Activated B cell treated with CpG ODN at 0.5 μM for 24 hours (primary cell): ENCODE measurements around the gene KCNJ9. TPM values are rescaled to one million over a fixed set of nuclear protein-coding genes. Genes with fewer than 3 reads are reported as not detected.
"Not testable (repeated sequence)": the region's sequence is repeated elsewhere in the genome, so short reads cannot be mapped to it uniquely, and the experiment has no call there.

Experiments used
- ATAC-seq: fragments of 200-7000 bp; cut with Tn5 transposase; one replicate; pipeline ENCODE4 v1.10.0; 2021; ENCODE audit warnings: low read depth, mild to moderate bottlenecking, moderate library complexity
- CTCF ChIA-PET: fragments of 350-600 bp; sonication (Branson Sonifier 250); formaldehyde crosslinking; loops from one replicate; lab custom pipeline; 2021; ENCODE audit warnings: antibody characterized with exemption; lab: Charles Lee
- POLR2A ChIA-PET: fragments of 350-600 bp; sonication (Branson Sonifier 250); formaldehyde crosslinking; loops from one replicate; lab custom pipeline; 2021; ENCODE audit warnings: antibody characterized with exemption; lab: Charles Lee
- DNase-seq: peaks from one replicate; pipeline ENCODE4 v3.0.0; 2022
- H3K27ac Mint-ChIP-seq: one replicate; pipeline ENCODE4 v1.8.0; 2020; ENCODE audit warnings: mixed read lengths
- H3K27me3 Mint-ChIP-seq: one replicate; pipeline ENCODE4 v1.8.0; 2021; ENCODE audit warnings: mixed read lengths
- H3K36me3 Mint-ChIP-seq: one replicate; pipeline ENCODE4 v1.8.0; 2021; ENCODE audit warnings: low read depth, mixed read lengths
- H3K4me1 Mint-ChIP-seq: one replicate; pipeline ENCODE4 v1.8.0; 2021; ENCODE audit warnings: mixed read lengths
- H3K4me3 Mint-ChIP-seq: one replicate; pipeline ENCODE4 v1.8.0; 2020; ENCODE audit warnings: mild to moderate bottlenecking, mixed read lengths
- H3K9me3 Mint-ChIP-seq: one replicate; pipeline ENCODE4 v1.8.0; 2020; ENCODE audit warnings: mixed read lengths
- intact Hi-C: fragments of 100-400 bp; cut with micrococcal nuclease; formaldehyde crosslinking; loops from one replicate; pipeline ENCODE4 v1.15.1; 2024
- total RNA-seq: library from RNA; stranded (reverse); gene quantifications from 2 replicates; pipeline ENCODE4 v1.2.3, GENCODE V29; 2022
- TF ChIP-seq, protein P1 (sequence below): fragments of 200-600 bp; IDR thresholded peaks from one replicate; pipeline ENCODE4 v1.8.0; 2022; ENCODE audit warnings: antibody characterized with exemption, mild to moderate bottlenecking

Gene KCNJ9
- total RNA-seq, 1 donor from 2014 or later: not detected

DNA sequence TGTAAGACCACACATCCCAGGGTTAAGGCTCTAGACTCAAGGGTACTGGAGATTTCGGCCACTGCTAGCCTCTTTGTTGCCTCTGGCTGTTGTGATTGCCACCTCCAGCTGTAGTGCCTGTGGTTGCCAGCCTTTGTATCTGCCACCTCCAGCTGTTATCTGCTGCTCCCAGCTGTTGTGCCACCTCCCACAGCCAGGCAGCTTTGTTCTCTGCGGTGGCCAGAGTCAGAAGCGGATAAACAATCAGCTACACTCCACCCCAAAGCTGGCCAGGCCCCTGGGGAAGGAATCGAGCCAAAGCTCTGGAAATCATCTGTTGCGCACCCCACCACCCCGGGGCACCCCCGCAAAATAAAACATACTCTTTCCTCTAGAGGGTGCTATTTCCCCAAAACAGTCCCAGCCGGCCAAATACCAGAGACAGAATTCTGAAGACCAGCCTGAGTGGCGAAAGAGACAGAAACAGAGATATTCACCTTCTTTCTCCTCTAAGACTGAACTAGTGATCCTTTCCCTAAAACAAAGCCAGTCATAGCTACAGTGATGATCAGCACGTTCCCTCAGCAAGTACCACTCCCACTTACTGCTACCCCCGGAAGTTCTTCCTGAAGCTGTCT is 34.7 kb upstream of the KCNJ9 start:
- Mint-ChIP-seq H3K27ac (peak overlapping the region; percentile 6), H3K9me3 (no peaks in the 10 kb centered on the region), H3K4me1 (peaks cover 12% of the 10 kb centered on the region), H3K27me3 (peaks cover 26% of the 10 kb centered on the region), H3K4me3 (peak overlapping the region; percentile 72), H3K36me3 (no peaks in the 10 kb centered on the region)
- DNase-seq (no peak), ATAC-seq (peak; percentile 79)
- ChIA-PET CTCF (interaction anchor here (0.7 to 5.0 kb wide), 15 partner anchors 8 to 330 kb away, joined by 3 to 81 read pairs (median 5); partner anchors contain the start of genes KCNJ10, KCNJ9 and PIGM), POLR2A (interaction anchor here (1.2 kb wide), 2 partner anchors 14 to 35 kb away, joined by 3 read pairs; partner anchors contain the start of gene PIGM)
- intact Hi-C loops: loop anchor here (1.0 to 2.0 kb wide), 2 partner anchors 38 to 206 kb away; no protein-coding TSS in a partner anchor
- TF ChIP-seq, protein P1, sequence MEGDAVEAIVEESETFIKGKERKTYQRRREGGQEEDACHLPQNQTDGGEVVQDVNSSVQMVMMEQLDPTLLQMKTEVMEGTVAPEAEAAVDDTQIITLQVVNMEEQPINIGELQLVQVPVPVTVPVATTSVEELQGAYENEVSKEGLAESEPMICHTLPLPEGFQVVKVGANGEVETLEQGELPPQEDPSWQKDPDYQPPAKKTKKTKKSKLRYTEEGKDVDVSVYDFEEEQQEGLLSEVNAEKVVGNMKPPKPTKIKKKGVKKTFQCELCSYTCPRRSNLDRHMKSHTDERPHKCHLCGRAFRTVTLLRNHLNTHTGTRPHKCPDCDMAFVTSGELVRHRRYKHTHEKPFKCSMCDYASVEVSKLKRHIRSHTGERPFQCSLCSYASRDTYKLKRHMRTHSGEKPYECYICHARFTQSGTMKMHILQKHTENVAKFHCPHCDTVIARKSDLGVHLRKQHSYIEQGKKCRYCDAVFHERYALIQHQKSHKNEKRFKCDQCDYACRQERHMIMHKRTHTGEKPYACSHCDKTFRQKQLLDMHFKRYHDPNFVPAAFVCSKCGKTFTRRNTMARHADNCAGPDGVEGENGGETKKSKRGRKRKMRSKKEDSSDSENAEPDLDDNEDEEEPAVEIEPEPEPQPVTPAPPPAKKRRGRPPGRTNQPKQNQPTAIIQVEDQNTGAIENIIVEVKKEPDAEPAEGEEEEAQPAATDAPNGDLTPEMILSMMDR: no peak

DNA sequence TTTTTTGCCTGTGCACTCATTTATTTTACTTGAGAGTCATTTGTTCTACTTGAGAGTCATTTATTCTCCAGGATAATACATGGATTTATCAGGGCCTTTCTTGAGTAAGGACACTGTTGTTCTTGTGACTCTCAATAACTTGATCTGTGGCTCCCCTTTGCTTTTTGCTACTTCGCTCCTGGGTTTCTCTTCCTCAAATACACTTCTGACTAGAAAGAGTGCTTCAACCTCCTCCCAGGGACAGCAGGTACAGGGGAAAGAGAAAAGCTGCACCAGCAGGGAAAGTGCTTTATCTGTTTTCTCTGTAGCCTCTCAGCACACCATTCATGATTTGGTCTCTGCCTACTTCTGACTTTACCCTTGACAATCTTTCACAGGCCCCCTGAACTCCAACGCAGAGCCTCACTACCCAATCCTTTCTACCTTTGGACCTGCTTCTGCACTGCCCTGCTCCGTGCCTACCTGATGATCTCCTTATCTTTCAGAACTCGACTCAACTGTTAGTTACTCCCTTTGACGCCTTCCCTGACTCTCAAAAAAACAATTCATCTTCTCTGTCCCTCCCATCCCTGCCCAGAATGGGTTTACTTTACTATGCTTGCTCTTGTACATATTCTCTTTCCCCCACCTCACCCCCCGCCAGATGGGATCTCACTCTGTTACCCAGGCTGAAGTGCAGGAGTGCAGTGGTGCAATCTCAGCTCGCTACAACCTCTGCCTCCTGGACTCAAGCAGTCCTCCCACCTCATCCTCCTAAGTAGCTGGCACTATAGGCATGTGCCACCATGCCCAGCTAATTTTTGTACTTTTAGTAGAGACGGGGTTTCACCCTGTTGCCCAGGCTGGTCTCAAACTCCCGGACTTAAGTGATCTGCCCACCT is 34.0 kb upstream of the KCNJ9 start:
- intact Hi-C loops: loop anchor here (2.0 kb wide), 1 partner anchor 205 kb away; no protein-coding TSS in a partner anchor
- ATAC-seq (peak; percentile 49), DNase-seq (no peak)
- no peak overlapping the region for H3K27ac Mint-ChIP-seq
- TF ChIP-seq, protein P1: no peak
- CTCF ChIA-PET: interaction anchor here (1.0 to 5.0 kb wide), 8 partner anchors 10 to 329 kb away, joined by 3 to 81 read pairs (median 10); partner anchors contain the start of genes KCNJ10, KCNJ9 and PIGM
- H3K4me3 Mint-ChIP-seq: peak overlapping the region; percentile 72
- POLR2A ChIA-PET: interaction anchor here (1.2 kb wide), 2 partner anchors 15 to 35 kb away, joined by 3 read pairs; partner anchors contain the start of gene PIGM
- H3K4me1 Mint-ChIP-seq: peaks cover 12% of the 10 kb centered on the region
- peaks cover 29% of the 10 kb centered on the region for H3K27me3 Mint-ChIP-seq
- no peaks in the 10 kb centered on the region for H3K9me3 Mint-ChIP-seq
- H3K36me3 Mint-ChIP-seq: no peaks in the 10 kb centered on the region

DNA sequence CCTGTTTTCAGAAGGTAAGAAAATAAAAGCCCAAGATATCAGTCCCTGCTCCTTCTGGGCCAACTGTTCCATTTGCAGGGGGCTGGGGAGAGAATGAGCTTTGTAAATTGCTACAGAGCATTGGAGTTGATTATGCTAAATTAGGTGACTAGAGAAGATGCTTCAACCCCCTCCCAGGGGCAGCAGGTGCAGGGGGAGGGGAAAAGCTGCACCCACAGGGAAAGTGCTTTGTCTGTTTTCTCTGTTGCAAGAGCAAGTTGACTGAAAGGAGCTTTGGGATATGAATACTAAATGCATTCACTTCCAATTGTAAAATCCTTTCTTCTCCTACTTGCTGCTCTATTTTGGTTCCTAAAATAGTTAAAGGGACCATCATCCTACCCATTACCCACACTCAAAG is 33.0 kb upstream of the KCNJ9 start:
- H3K4me1 Mint-ChIP-seq: peaks cover 12% of the 10 kb centered on the region
- H3K4me3 Mint-ChIP-seq: no peak overlapping the region
- TF ChIP-seq, protein P1: no peak
- H3K27ac Mint-ChIP-seq: no peak overlapping the region
- ChIA-PET CTCF (interaction anchor here (5.0 kb wide), 1 partner anchor 35 kb away, joined by 81 read pairs; the partner anchor contains the start of gene KCNJ9), POLR2A (no interaction called here)
- H3K9me3 Mint-ChIP-seq: no peaks in the 10 kb centered on the region
- no peak for DNase-seq
- no peak for ATAC-seq
- no peaks in the 10 kb centered on the region for H3K36me3 Mint-ChIP-seq
- intact Hi-C loops: no loop called here
- H3K27me3 Mint-ChIP-seq: peaks cover 36% of the 10 kb centered on the region

DNA sequence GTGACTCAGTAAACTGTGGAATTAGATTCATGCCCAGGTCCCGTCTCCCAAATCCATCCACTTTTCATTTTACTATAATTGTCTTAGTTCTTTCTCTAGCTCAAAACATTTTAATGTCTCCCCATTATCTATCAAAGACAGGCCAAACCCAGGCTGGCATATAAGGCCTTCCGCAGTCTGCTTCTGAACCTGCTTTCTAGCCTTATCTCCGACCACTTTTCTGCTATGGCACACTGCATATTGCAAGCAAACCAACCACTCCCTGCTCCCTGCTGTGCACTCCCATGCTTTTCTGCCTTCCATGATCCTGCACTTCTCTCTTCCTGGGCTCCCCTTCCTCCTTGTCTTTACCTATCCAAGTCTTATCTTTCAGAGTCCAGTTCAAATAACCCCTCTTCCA is 32.2 kb upstream of the KCNJ9 start:
- CTCF ChIA-PET: interaction anchor here (5.0 kb wide), 1 partner anchor 35 kb away, joined by 81 read pairs; the partner anchor contains the start of gene KCNJ9
- POLR2A ChIA-PET: no interaction called here
- H3K36me3 Mint-ChIP-seq: no peaks in the 10 kb centered on the region
- DNase-seq (no peak), ATAC-seq (no peak)
- H3K4me1 Mint-ChIP-seq: peaks cover 12% of the 10 kb centered on the region
- no peak overlapping the region for H3K4me3 Mint-ChIP-seq
- H3K27ac Mint-ChIP-seq: no peak overlapping the region
- H3K9me3 Mint-ChIP-seq: no peaks in the 10 kb centered on the region
- H3K27me3 Mint-ChIP-seq: peaks cover 36% of the 10 kb centered on the region
- intact Hi-C loops: no loop called here
- TF ChIP-seq, protein P1: no peak

DNA sequence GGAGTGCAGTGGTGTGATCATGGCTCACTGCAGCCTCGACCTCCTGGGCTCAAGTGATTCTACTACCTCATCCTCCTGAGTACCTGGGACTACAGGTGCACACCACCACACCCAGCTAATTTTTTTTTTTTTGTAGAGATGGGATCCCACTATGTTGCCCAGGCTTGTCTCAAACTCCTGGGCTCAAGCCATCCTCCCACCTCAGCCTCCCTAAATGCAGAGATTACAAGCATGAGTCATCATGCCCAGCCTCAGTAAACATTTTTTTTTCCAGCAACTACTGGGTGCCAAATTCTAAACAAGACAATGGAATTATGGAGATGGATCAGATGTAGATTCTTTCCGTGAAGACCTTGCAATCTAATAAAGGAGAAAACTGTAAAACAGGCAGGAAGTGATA is 31.2 kb upstream of the KCNJ9 start:
- not testable (repeated sequence) for H3K27ac Mint-ChIP-seq
- H3K27me3 Mint-ChIP-seq: peaks cover 43% of the 10 kb centered on the region

More for the DNA sequence above, 31.2 kb upstream of the KCNJ9 start:
- H3K4me3 Mint-ChIP-seq, CTCF ChIA-PET, ATAC-seq, H3K36me3 Mint-ChIP-seq, H3K9me3 Mint-ChIP-seq, intact Hi-C loops, DNase-seq: not testable (repeated sequence)
- POLR2A ChIA-PET: interaction anchor here (0.6 kb wide), 1 partner anchor 10 kb away, joined by 3 read pairs; no protein-coding TSS in a partner anchor
- peaks cover 12% of the 10 kb centered on the region for H3K4me1 Mint-ChIP-seq
